NCI-H460 (cell line): ENCODE results near the gene URB1. TPM values are rescaled to one million over a fixed set of nuclear protein-coding genes. Genes with fewer than 3 reads are reported as not detected.
"Not testable (repeated sequence)": the region's sequence is repeated elsewhere in the genome, so short reads cannot be mapped to it uniquely, and the experiment has no call there.

Experiments
- DNase-seq: peaks from one replicate; pipeline ENCODE4 v3.0.0-alpha.2; 2016; ENCODE audit warnings: low read depth; ENCODE audit errors: extremely low read depth
- total RNA-seq: library from RNA; depleted of rRNA; stranded (reverse); fragments of >200 nt; shearing (Covaris generic); gene quantifications from 2 replicates; pipeline ENCODE4 v1.2.3, GENCODE V29; 2014

The URB1 gene
- total RNA-seq, 1 experiment from 2014 or later: 26.4 TPM

GRCh38 chr21:32322676-32323075 is 70.1 kb downstream of the URB1 start:
- DNase-seq: no peak

DNA sequence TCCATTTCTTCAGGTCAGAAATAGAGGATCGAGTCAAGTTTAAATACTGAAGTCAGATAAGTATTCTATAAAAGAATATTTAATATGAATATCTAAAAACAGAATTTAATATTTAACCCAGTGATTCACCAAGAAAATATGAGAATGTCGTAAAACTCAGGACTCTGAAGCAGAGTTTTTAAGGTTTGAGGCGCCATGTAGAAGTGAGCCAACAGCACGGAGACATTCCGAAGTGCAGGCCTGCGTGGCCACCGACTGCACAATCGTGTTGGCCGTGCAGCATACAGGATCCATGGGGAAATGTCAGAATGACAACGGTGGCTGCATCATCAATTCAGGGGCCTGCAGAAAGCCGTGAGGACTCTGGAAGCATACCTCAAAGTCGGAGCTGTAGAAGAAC is 70.7 kb downstream of the URB1 start:
- DNase-seq: no peak

GRCh38 chr21:32321480-32321879 is 71.3 kb downstream of the URB1 start:
- DNase-seq: no peak

DNA sequence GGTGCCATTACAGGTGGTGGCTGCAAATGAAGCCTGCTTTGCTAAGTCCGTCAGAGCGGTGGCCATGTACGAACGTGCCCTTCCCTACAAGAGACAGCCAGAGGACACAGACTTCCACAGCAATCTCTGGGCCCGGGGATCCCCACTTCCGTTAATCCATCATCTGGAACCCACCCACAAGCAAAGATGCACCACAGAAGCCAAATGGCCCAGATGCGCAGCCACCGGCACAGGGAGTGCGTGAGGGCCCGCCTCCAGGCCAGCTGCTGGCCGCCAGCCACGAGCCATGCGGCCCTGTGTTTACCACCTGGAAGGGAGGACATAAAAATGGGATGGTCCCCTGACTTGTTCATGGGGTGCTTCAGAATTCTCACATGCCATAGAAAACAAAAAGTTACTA is 72.1 kb downstream of the URB1 start:
- DNase-seq: no peak

GRCh38 chr21:32320059-32320458 is 72.8 kb downstream of the URB1 start:
- no peak for DNase-seq

DNA sequence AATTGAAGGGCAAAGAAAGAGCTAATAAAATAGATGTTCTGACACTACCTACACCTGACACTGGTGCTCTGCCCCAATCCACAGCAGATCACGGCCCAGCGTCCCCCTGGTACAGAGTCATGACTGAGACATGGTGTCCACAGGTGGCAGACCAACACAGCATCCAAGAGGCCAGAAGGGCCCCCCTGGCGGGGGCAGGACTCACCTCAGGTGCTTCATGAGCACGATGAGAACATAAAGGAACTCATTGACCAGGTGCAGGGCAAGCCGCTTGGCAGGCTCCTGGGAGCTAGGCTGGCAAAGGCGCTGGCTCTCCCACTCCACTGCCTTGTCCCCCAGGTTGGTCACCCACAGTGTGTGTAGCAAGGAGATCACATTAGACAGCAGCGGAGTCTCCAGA is 73.8 kb downstream of the URB1 start:
- DNase-seq: no peak

- DNase-seq: no peak
Measured at GRCh38 chr21:32317726-32318125, 75.1 kb downstream of the URB1 start.

DNA sequence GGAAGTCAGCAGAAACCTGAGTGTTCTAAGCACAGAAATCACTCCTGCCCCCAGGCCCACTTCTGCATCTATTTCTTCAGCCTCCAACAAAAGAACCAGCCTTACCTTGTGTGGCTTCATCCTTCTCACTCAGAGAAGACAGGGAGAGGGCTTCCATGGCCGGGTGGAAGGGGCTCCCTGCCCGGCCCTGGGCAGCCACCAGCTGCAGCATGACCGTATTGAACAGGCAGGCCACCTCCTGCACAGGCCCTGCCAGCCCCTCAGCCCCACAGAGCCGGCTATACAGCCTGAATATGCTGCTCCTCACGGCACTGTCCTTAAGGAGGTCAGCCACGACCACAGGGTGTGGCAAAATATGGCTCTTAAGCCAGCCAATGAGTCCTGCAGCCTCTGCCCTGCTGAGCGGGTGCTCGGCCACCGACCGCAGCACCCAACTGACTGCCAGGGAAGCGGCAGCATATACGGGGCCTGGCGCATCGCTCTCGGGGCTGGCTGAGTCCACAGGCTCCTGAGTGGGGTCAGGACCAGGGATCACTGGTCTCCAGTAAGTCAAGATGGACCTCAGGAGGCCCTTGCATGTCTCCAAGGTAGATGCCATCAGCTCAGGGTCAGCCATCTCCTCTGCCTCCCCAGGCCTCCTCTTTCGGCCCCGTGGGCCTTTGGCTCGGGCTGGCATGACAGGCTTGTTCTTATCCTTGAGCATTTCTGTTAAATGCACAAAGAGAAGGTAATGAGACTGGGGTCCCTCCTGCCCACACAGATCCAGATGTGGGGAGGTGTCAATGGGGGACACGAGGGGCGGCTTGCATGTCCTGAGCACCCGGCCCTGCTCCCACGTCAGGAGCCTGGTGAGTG is 76.2 kb downstream of the URB1 start:
- no peak for DNase-seq

DNA sequence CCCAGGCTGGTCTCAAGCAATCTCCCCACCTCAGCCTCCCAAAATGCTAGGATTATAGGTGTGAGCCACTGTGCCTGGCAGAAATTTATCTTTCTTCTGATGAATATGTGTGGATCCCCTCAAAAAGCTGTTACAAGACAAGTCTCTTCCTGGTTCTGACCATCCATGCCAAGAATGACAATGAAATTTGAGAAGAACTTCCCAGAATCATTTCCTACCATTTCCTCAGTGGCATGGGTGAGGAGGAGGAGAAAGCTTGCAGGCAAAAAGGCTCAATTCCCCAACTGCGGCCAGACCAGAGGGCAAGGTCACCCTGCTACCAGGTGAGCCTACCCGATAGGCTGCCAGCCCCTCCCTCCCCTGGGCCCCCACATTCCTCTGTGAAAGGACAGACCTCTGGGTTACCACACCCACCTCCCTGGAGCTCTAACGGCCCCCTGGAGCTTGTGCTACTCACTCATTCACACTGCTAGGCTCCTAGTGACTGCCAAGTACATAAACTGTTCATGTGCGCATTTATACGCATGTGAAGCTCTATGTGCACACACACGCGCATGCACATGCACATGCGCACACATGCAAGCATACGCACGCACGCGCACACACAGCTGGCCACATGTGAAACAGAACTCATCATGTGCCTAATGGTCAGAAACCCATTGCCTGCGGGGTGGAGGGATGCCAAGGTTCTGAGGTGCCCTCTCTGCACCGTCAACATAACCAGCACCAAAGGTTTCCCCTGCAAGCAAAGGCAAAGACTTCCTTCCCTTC is 77.1 kb downstream of the URB1 start:
- no peak for DNase-seq

DNA sequence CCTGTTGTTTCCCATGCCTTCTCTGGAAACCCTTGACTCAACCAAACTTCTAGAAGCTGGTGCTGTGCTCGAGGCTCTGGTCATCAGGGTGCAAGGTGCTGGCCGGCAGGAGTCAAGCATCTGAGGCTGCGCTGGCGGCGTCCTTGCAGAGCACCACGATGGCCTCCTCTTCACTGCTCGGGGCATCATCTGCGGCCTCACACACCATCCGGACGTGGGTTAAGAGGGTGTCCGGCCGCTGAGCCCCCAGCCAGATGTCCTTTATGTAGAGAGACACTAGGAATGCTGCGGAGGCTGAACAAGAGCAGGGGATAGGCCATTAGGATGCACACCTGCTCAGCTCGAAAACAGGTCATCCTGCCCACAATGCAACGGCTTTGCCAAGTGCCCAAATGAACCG is 78.0 kb downstream of the URB1 start:
- no peak for DNase-seq

- no peak for DNase-seq
Measured at GRCh38 chr21:32312976-32313375, 79.8 kb downstream of the URB1 start.

GRCh38 chr21:32312326-32312725 is 80.5 kb downstream of the URB1 start:
- no peak for DNase-seq

DNA sequence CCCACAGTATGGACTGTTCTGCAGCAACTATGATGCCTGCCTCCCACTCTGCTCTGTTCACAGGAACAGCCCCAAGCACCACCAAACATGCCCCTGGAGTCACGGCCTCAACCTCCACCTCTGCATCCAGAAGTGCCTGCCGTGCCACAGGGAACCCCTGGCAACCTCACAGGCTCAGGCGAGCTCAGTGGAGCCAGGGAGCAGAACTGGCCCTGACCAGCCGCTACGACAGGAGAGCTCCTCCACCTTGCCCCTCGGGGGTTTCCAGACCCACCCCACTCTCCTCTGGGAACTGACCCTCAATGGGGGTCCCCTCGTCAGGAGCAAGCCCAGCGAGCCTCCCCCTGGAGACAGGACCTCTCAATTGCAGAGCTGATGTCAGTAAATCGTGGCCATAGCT is 81.2 kb downstream of the URB1 start:
- no peak for DNase-seq

GRCh38 chr21:32310976-32311375 is 81.8 kb downstream of the URB1 start:
- not testable (repeated sequence) for DNase-seq

GRCh38 chr21:32309906-32310460 is 82.8 kb downstream of the URB1 start:
- no peak for DNase-seq

- no peak for DNase-seq
Measured at GRCh38 chr21:32308696-32309095, 84.1 kb downstream of the URB1 start.

DNA sequence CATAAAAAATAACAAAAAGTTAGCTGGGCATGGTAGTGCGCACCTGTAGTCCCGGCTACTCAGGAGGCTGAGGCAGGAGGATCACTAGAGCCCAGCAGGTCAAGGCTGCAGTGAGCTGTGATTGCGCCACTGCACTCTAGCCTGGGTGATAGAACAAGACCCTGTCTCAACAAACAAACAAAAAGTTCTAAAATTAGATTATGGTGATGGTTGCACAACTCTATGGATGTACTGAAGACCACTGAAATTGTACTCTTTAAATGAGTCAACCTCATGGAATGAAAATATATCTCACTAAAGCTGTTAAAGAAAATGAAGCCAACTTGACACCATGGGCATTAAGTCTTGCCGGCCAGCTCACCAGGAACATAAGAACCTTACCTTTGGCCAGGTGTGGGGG is 85.1 kb downstream of the URB1 start:
- no peak for DNase-seq

DNA sequence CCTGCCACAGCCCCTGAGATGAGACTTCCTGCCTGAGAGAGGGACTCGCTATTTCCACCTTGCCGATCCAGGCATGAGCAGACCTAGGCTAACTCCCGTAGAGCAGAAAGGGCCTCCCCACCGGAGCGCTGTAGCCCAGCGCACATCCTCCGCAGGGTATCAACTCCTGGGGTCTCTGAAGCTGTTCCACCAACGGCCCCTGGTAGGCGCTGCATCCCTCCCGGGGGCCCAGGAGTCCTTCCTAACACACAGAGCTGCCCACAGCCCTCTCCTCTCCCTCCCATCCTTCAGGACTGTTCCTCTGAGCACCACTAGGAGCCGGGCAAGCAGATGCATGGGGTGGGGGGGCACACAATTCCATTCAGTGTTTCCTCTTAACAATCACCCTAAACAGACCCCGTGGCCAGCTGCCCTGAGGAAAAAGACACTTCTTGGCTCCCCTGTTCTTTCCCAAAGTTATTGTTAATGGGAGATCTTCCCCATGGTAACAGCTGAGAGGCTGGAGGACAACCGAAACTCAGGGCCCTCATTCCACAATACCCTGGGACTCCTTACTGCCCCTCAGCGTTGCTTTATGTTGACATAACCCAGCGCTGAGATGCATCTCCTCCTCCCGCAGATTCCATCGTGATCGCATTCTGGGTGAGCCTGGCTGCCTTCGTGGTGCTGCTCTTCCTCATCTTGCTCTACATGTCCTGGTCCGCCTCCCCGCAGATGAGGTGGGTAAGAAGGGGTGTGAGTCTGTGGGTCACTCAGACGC is 86.6 kb downstream of the URB1 start:
- DNase-seq: no peak

DNA sequence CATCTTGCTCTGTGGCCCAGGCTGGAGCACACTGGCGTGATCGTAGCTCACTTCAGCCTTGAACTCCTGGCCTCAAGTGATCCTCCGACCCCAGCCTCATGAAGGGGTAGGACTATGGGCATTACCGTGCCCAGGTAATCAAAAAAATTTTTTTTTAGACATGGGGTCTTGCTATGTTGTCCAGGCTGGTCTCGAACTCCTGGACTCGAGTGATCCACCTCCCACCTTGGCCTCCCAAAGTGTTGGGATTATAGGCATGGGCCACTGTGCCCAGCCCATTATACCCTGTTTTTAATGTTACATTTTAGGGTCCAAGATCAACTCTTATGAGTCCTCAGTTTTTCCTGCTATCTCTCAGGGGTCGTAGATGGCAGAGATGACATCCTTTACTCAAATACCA is 87.8 kb downstream of the URB1 start:
- no peak for DNase-seq

DNA sequence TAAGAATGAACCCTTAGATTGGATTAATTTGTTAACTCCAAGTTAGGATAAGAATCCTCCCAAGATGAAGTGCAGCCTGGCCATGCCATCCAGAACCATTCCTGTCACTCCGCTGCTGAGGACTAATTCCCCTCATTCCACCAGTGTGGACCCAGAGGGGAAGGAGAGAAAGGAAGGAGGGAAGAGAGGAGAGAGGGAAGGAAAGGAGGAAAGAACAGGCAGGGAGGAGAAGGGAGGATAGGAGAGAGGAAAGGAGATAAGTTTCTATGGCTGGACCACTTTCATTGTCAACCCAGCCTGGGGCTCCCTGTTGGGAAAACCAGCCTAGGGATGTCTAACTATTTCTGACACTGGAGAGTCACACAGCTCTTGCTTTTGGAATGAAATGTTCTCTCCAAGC is 89.4 kb downstream of the URB1 start:
- DNase-seq: no peak

GRCh38 chr21:32302560-32302959 is 90.3 kb downstream of the URB1 start:
- DNase-seq: no peak
